Measurements from ENCODE around the gene FBXW4. TPM values are rescaled to one million over a fixed set of nuclear protein-coding genes. Genes with fewer than 3 reads are reported as not detected.

The FBXW4 gene
- total RNA-seq, 4 donors from 2014 or later, result 57.0 to 84.8 (median 65.2) TPM

DNA sequence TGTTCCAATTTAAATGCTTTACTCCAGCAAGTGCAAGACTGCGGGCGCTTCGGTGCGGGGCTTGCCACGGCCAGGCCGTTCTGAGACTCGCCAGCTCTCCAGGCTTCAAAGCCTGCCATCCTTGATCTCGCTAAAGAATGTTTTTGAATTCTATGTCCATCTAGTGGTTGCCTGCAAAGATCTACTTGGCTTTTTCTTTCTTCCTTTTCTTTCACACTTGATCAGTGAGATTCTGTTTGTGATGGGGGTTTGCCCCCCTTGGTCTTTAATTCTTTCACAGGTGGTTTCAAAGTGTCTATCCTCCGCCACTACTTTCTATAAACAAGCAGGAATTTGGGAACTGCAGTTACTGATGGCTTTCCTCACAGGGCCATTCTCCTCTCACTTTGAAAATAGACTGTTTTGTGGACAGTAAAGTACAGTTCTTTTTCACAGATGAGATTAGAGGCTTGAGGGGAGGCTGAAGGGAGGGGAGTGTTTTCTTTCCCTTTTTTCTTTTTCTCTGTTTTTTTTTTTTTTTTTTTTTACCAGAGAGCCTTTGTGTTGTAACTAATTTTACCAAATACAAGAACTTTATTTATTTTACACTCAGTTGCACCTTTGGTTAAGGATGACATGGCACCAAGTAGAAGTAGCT lies 15.2 kb upstream of the FBXW4 start:
- Histone ChIP-seq H3K9me3 (no peaks in the 10 kb centered on the region), H3K27me3 (peaks cover 0 to 14% of the 10 kb centered on the region in 2 donors), H3K4me1 (peaks cover 0 to 6% (median 0%) of the 10 kb centered on the region in 4 donors), H3K36me3 (no peaks in the 10 kb centered on the region), H3K4me3 (no peak overlapping the region), H3K27ac (no peak overlapping the region)
- 33 to 37% methylated on average over 9 of the region's 9 CpGs for WGBS, 2 donors
- no peak for DNase-seq (ENCODE audit: low spot score in 2 of 2)
- TF ChIP-seq POLR2A (IDR thresholded peaks at IDR 0.05) (no peak), EP300 (IDR thresholded peaks at IDR 0.05) (no peak)
- TF ChIP-seq, protein P1, sequence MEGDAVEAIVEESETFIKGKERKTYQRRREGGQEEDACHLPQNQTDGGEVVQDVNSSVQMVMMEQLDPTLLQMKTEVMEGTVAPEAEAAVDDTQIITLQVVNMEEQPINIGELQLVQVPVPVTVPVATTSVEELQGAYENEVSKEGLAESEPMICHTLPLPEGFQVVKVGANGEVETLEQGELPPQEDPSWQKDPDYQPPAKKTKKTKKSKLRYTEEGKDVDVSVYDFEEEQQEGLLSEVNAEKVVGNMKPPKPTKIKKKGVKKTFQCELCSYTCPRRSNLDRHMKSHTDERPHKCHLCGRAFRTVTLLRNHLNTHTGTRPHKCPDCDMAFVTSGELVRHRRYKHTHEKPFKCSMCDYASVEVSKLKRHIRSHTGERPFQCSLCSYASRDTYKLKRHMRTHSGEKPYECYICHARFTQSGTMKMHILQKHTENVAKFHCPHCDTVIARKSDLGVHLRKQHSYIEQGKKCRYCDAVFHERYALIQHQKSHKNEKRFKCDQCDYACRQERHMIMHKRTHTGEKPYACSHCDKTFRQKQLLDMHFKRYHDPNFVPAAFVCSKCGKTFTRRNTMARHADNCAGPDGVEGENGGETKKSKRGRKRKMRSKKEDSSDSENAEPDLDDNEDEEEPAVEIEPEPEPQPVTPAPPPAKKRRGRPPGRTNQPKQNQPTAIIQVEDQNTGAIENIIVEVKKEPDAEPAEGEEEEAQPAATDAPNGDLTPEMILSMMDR (IDR thresholded peaks at IDR 0.05), result peak in 1 of 5 experiments; percentile 13

DNA sequence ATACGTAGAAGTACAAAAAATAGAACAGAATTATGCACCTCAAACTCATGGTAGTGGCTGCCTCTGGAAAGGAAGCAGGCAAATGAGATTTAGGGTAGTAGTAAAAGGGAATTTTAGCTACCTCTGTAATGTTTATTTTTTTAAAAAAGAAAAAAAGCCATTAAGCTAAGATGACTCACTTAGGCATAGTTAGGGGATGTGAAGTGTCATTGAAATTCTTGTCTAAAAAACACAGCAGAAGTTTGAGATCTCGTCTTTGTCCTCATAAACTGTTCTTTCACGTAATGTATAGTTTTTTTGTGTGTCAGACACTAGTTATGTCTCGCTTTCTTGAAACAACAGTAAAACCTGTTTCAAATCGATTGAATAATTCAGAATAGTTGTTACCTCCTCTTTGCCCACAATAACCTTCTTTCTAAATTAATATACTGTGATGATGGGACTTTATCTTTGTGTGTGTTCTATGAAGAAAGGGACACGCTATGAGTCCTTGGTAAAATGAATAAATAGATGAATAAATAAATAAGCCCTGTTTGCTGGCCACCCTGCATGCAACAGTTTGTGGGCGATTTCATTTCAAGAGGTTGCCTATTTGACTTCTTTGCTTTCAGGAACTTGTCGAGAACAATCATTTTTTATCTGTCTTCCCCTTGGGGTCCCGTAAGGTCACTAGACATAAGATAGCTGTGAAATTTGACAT lies 14.5 kb upstream of the FBXW4 start:
- peaks cover 0 to 14% of the 10 kb centered on the region in 2 donors for H3K27me3 ChIP-seq
- H3K36me3 ChIP-seq, result no peaks in the 10 kb centered on the region
- no peaks in the 10 kb centered on the region for H3K9me3 ChIP-seq
- no peak overlapping the region for H3K27ac ChIP-seq
- H3K4me1 ChIP-seq, result peaks cover 0 to 6% (median 0%) of the 10 kb centered on the region in 4 donors
- no peak for DNase-seq (ENCODE audit: low spot score in 2 of 2)
- no peak overlapping the region for H3K4me3 ChIP-seq
- WGBS, 2 donors, result 59 to 61% methylated on average over 9 of the region's 9 CpGs
- TF ChIP-seq EP300 (IDR thresholded peaks at IDR 0.05) (no peak), POLR2A (IDR thresholded peaks at IDR 0.05) (no peak)
- TF ChIP-seq, protein P1 (IDR thresholded peaks at IDR 0.05), result no peak

DNA sequence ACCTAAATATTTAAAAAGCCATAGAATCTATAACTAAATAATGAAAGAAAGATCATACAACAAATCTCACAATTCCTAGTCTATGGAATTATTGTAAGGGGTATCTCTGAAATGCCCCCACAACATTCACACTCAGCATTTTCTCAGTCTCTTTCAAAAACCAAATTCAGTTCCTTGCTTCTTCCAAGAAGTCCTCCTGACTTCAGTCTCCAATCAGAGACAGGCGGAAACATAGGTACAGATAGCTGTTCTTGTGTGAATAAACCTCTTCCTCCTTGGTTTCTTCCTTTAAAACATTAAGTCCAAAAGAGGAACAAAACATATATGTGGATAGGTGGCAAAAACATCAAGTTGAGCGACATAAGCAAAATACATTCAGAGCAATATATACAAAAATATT lies 13.9 kb upstream of the FBXW4 start:
- H3K9me3 ChIP-seq, result no peaks in the 10 kb centered on the region
- 85 to 91% methylated on average over 2 of the region's 2 CpGs for WGBS, 2 donors
- H3K4me1 ChIP-seq, result peaks cover 0 to 6% (median 0%) of the 10 kb centered on the region in 4 donors
- no peaks in the 10 kb centered on the region for H3K36me3 ChIP-seq
- no peak overlapping the region for H3K4me3 ChIP-seq
- H3K27me3 ChIP-seq, result peaks cover 0 to 14% of the 10 kb centered on the region in 2 donors
- TF ChIP-seq, protein P1 (IDR thresholded peaks at IDR 0.05), result no peak
- TF ChIP-seq POLR2A (IDR thresholded peaks at IDR 0.05) (no peak), EP300 (IDR thresholded peaks at IDR 0.05) (no peak)
- DNase-seq (ENCODE audit: low spot score in 2 of 2), result no peak
- no peak overlapping the region for H3K27ac ChIP-seq

DNA sequence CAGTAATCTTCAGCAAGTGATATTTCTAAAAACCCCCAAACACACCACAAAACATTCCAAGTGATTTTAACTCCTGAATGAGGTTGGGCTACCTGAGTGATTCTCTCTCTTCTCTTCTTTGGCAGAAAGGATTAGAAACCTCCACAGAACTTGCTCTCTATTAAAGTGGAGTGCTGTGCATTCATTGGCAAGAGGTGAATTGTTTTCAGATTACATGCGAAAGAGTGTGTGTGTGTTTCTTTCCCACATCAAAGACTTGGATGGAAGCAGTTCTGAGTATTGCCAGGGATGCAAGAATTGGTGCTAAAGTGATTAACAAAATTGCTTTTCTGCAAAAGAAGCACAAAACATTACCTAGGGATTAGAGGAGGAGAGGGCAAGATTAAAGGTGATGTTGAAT lies 13.1 kb upstream of the FBXW4 start:
- 64 to 77% methylated on average over 1 of the region's 1 CpG for WGBS, 2 donors
- H3K9me3 ChIP-seq, result no peaks in the 10 kb centered on the region
- peaks cover 0 to 6% (median 0%) of the 10 kb centered on the region in 4 donors for H3K4me1 ChIP-seq
- no peaks in the 10 kb centered on the region for H3K36me3 ChIP-seq
- DNase-seq (ENCODE audit: low spot score in 2 of 2), result no peak
- no peak overlapping the region for H3K4me3 ChIP-seq
- TF ChIP-seq POLR2A (IDR thresholded peaks at IDR 0.05) (no peak), EP300 (IDR thresholded peaks at IDR 0.05) (no peak)
- TF ChIP-seq, protein P1 (IDR thresholded peaks at IDR 0.05), result no peak
- H3K27me3 ChIP-seq, result peaks cover 0 to 14% of the 10 kb centered on the region in 2 donors
- no peak overlapping the region for H3K27ac ChIP-seq

DNA sequence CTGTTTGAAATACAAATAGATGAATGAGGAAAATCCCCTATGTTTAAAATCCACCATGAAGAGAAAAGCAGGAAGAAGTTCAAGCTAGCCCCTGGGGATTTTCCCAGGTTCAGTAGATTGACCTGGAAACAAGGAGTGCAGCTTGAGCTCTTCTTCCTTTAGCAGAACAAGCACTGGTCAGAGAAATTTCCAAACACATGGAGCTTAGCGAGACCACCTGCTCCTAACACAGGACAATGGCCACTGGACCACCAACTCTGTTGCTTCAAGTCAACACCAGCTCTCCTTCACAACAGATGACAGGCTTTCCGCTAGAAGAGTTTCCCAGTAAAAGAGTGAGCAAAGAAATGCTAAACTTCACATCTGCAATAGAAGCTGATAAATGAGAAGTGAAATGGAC lies 9.4 kb upstream of the FBXW4 start:
- Histone ChIP-seq H3K4me1 (no peaks in the 10 kb centered on the region), H3K4me3 (no peak overlapping the region), H3K27ac (no peak overlapping the region), H3K36me3 (peaks cover 0 to 4% (median 0%) of the 10 kb centered on the region in 3 donors), H3K9me3 (no peaks in the 10 kb centered on the region), H3K27me3 (peaks cover 0 to 14% of the 10 kb centered on the region in 2 donors)
- WGBS, 2 donors, result 68 to 69% methylated on average over 2 of the region's 2 CpGs
- TF ChIP-seq POLR2A (IDR thresholded peaks at IDR 0.05) (no peak), EP300 (IDR thresholded peaks at IDR 0.05) (no peak)
- TF ChIP-seq, protein P1 (IDR thresholded peaks at IDR 0.05), result no peak
- no peak for DNase-seq (ENCODE audit: low spot score in 2 of 2)
